A204.1 (cell line): ENCODE results near the gene ZC3HAV1.
"Not testable (repeated sequence)": the region's sequence is repeated elsewhere in the genome, so short reads cannot be mapped to it uniquely, and the experiment has no call there.

Experiments used
- FAIRE-seq: peaks from 2 replicates; lab custom pipeline; 2012; peaks lifted over from hg19 to GRCh38; lab: Jason Lieb, UNC

ZC3HAV1 gene

GRCh38 chr7:139112316-139112715 is 2.8 kb upstream of the ZC3HAV1 start:
- no peak for FAIRE-seq

- FAIRE-seq: no peak
Observed at GRCh38 chr7:139111811-139112301, 2.3 kb upstream of the ZC3HAV1 start.

GRCh38 chr7:139111147-139111546 is 1.6 kb upstream of the ZC3HAV1 start:
- no peak for FAIRE-seq

GRCh38 chr7:139109983-139110411 is 477 bp upstream of the ZC3HAV1 start:
- FAIRE-seq: no peak

- no peak for FAIRE-seq
Observed at GRCh38 chr7:139108266-139109187, 993 bp downstream of the ZC3HAV1 start.

GRCh38 chr7:139106959-139107358 is 2.6 kb downstream of the ZC3HAV1 start:
- no peak for FAIRE-seq

GRCh38 chr7:139106227-139106626 is 3.3 kb downstream of the ZC3HAV1 start:
- not testable (repeated sequence) for FAIRE-seq

GRCh38 chr7:139105484-139105883 is 4.0 kb downstream of the ZC3HAV1 start:
- FAIRE-seq: no peak

- no peak for FAIRE-seq
Observed at GRCh38 chr7:139104091-139104450, 5.4 kb downstream of the ZC3HAV1 start.

GRCh38 chr7:139103057-139103815 is 6.3 kb downstream of the ZC3HAV1 start:
- FAIRE-seq: no peak

GRCh38 chr7:139101637-139102158 is 7.8 kb downstream of the ZC3HAV1 start:
- FAIRE-seq: not testable (repeated sequence)

GRCh38 chr7:139099172-139099947 is 10.2 kb downstream of the ZC3HAV1 start:
- FAIRE-seq: no peak

GRCh38 chr7:139095194-139095659 is 14.3 kb downstream of the ZC3HAV1 start:
- no peak for FAIRE-seq

GRCh38 chr7:139094596-139094995 is 14.9 kb downstream of the ZC3HAV1 start:
- no peak for FAIRE-seq

- FAIRE-seq: no peak
Observed at GRCh38 chr7:139094030-139094429, 15.5 kb downstream of the ZC3HAV1 start.

GRCh38 chr7:139093512-139093911 is 16.0 kb downstream of the ZC3HAV1 start:
- not testable (repeated sequence) for FAIRE-seq

- no peak for FAIRE-seq
Observed at GRCh38 chr7:139092090-139092796, 17.3 kb downstream of the ZC3HAV1 start.

- no peak for FAIRE-seq
Observed at GRCh38 chr7:139091677-139091996, 17.9 kb downstream of the ZC3HAV1 start.

- no peak for FAIRE-seq
Observed at GRCh38 chr7:139089118-139089517, 20.4 kb downstream of the ZC3HAV1 start.

- FAIRE-seq: no peak
Observed at GRCh38 chr7:139088268-139088667, 21.3 kb downstream of the ZC3HAV1 start.

- FAIRE-seq: no peak
Observed at GRCh38 chr7:139087212-139087611, 22.3 kb downstream of the ZC3HAV1 start.
